ENCODE results near the gene GIN1.
A peak's percentile ranks its signal among the peaks of the same experiment; 100 is the strongest.
"Not testable (repeated sequence)": the region's sequence is repeated elsewhere in the genome, so short reads cannot be mapped to it uniquely, and the experiment has no call there.

The GIN1 gene

GRCh38 chr5:103108086-103108485 lies 11.9 kb downstream of the GIN1 start:
- no peak for DNase-seq

- DNase-seq, result no peak
Observed at GRCh38 chr5:103102234-103102633, 17.7 kb downstream of the GIN1 start.

- no peak for DNase-seq
Observed at GRCh38 chr5:103101079-103101750, 18.7 kb downstream of the GIN1 start.

GRCh38 chr5:103098993-103099392 lies 20.9 kb downstream of the GIN1 start:
- no peak for DNase-seq

DNA sequence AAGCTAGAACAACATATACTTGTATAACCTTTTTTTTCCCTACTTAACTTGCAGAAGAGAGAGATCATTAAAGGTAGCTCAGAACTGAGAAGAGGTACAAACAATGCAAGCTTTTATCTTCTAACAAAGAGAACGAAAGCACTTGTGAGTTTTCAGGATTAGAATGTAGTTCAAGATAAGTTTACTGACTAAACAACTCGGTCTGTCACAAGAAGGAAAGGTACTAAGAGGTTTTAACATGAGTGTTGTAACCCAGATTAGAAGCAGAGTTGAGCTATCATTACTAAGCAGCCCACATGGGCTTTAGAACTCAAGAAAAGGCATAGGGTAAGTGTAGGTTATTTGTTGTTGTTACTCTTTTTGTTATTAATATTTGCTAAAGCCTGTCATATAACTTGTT lies 25.2 kb downstream of the GIN1 start:
- DNase-seq, result no peak

DNA sequence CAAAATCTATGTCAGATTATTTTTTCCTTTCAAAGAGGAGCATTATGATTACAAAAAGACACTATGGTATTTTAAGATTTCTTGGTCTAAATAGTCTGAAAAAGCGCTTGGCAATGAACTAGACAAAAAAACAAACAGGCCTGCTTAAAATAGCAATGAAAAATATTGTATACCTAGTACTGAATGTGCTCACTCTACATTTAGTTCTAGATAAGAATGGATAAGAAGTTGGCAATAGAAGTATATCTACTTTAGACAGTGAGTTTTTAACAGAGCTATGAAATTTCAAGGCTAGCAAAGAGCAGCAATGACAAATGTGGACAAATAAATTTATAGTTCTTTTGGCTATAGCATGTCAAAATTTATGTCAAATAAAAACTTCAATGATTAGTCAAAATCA lies 26.2 kb downstream of the GIN1 start:
- no peak for DNase-seq

DNA sequence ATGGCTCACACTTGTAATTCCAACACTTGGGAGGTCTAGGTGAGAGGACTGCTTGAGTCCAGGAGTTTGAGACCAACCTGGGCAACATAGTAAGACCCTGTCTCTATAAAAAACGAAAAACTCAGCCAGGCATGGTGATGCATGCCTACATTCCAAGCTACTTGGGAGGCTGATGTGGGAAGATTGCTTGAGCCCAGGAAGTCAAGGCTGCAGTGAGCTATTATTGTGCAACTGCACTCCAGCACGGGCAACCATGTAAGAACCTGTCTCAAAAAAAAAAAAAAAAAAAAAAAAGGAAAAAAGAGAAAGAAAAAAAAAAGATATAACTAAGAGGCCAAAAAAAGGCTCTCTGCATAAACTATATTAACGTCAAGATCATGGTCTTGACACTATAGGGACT lies 27.3 kb downstream of the GIN1 start:
- DNase-seq, result no peak

- no peak for DNase-seq
Observed at GRCh38 chr5:103090791-103091190, 29.1 kb downstream of the GIN1 start.

DNA sequence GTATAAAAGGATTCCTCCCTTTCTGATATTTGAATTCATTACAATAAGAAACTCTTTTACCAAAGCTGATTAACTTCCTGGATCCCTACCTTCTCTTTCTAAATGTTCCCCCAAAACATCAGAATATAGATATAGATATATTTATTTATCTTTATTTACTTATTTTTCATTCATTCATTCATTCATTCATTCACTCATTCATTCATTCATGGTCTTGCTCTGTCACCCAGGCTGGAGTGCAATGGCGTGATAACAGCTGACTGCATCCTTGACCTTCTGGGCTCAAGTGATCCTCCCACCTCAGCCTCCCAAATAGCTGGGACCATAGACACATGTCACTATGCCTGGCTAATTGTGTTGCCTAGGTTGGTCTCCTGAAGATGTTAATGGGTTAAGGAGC lies 30.7 kb downstream of the GIN1 start:
- no peak for DNase-seq

- no peak for DNase-seq
Observed at GRCh38 chr5:103086547-103086946, 33.4 kb downstream of the GIN1 start.

GRCh38 chr5:103079796-103080195 lies 40.1 kb downstream of the GIN1 start:
- no peak for DNase-seq

DNA sequence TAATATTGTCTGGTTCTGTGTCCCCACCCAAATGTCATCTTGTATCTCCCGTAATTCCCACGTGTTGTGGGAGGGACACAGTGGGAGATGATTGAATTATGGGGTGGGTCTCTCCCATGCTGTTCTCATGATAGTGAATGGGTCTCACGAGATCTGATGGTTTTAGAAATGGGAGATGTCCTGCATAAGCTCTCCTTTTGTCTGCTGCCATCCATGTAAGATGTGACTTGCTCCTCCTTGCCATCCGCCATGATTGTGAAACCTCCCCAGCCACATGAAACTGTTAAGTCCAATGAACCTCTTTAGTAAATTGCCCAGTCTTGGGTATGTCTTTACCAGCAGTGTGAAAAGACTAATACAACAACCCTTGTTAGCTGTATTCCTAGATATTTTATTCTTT lies 44.5 kb downstream of the GIN1 start:
- no peak for DNase-seq

DNA sequence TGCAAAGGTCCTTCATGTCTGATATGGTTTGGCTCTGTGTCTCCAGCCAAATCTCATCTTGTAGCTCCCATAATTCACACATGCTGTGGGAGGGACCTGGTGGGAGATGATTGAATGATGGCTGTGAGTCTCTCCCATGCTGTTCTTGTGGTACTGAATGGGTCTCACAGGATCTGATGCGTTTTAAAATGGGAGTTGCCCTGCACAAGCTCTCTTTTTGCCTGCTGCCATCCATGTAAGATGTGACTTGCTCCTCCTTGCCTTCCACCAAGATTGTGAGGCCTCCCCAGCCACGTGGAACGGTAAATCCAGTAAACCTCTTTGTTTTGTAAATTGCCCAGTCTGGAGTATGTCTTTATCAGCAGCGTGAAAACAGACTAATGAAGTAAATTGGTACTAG lies 46.4 kb downstream of the GIN1 start:
- not testable (repeated sequence) for DNase-seq

- no peak for DNase-seq
Observed at GRCh38 chr5:103066326-103066725, 53.6 kb downstream of the GIN1 start.

DNA sequence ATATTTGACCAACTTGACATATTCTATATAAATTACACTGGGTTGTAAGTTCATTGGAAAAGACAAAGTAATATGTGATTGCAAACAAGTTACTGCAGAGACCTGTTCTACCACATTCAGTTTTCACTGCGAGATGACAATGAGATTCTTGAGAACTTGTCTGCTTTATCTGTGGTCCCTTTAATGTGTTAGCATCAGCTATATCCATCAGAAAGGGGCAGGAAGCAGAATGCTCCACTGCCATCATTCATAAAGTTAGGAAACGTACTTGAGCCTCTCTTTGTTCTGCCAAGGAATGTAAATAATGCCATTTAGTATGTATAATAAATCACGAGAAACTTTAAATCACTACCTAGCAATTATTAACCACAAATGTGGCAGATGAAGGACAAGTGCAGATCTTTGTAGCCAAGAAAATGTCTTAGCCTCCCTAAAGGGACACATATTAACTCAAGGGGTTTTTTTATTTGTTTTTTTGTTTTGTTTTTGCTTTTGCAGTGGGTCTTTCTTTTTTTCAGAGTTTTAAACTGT lies 59.4 kb downstream of the GIN1 start:
- no peak for DNase-seq

DNA sequence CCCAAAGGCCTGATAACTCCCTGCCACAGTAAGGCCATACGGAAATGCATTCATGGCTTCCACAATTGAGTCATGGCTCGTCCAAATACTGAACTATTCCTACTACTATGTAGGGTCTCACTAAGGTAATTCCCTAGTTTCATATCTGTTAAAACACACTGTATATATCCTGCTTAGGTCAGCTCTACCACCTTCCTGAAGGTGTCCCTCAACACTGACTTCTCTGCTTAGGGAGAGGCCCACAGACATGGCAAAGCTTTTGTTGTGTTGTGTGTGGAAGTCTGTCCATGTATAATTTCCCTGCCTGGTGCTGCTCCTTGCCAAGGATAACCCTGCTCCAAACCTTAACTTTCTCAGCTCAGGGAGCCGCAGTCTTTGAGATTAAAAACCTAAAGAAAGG lies 60.4 kb downstream of the GIN1 start:
- DNase-seq, result no peak

DNA sequence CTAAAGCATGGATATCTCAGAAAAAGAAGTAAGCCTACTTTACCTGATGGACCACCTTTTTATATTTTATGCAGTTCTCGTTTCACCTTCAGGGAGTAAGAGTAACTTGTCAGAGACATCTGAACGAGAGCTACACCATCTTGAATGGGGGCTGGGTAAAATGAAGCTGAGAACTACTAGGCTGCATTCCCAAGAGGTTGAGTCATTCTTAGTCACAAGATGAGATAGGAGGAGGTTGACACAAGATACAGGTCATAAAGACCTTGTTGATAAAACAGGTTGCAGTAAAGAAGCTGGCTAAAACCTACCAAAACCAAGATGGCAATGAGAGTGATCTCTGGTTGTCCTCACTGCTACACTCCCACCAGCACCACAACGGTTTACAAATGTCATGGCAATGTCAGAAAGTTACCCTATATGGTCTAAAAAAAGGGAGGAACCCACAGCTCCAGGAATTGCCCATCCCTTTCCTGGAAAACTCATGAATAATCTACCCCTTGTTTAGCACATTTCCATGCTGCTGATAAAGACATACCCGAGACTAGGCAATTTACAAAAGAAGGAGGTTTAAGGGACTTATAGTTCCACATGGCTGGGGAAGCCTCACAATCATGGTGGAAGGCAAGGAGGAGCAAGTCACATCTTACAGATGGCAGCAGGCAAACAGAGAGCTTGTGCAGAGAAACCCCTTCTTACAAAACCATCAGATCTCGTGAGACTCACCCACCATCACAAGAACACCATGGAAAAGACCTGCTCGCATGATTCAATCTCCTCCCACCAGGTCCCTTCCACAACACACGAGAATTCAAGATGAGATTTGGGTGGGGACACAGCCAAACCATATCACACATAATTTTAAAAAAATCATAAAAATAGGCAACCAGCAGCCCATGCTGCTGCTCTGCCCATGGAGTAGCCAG lies 62.5 kb downstream of the GIN1 start:
- DNase-seq, result no peak

- DNase-seq, result not testable (repeated sequence)
Observed at GRCh38 chr5:103046706-103047105, 73.2 kb downstream of the GIN1 start.

GRCh38 chr5:103041071-103041676 lies 78.8 kb downstream of the GIN1 start:
- DNase-seq, result peak; percentile 70

GRCh38 chr5:103037673-103038455 lies 82.1 kb downstream of the GIN1 start:
- DNase-seq, result peak; percentile 8

- DNase-seq, result no peak
Observed at GRCh38 chr5:103036601-103037000, 83.3 kb downstream of the GIN1 start.
